Thyroid gland (tissue), 4 donors: ENCODE measurements around the gene PLEKHH2. TPM values are rescaled to one million over a fixed set of nuclear protein-coding genes. Genes with fewer than 3 reads are reported as not detected.
A peak's percentile ranks its signal among the peaks of the same experiment; 100 is the strongest.

ENCODE experiments used
- DNase-seq, 2 donors: peaks; one replicate each; pipeline ENCODE4 v3.0.0-alpha.2; 2019
- H3K27ac ChIP-seq, 3 donors: fragments of 200-600 bp; sonication (generic); 1 replicate in 2 of 3; 2 replicates in 1 of 3; pipeline ENCODE4 v1.5.1; 2016 to 2019; ENCODE audit warnings: mild to moderate bottlenecking in 1 of 3, moderate library complexity in 1 of 3
- H3K27me3 ChIP-seq: fragments of 200-600 bp; sonication (generic); one replicate; pipeline ENCODE4 v1.5.1; 2019
- H3K36me3 ChIP-seq, 2 donors: fragments of 200-600 bp; sonication (generic); one replicate each; pipeline ENCODE4 v1.5.1; 2016 to 2019
- H3K4me1 ChIP-seq, 2 donors: fragments of 200-600 bp; sonication (generic); one replicate each; pipeline ENCODE4 v1.5.1; 2017 to 2019
- H3K4me3 ChIP-seq, 3 donors: fragments of 200-600 bp; sonication (generic); replicated peaks in 1 of 3; 1 replicate in 2 of 3; 2 replicates in 1 of 3; pipeline ENCODE4 v1.5.1; 2016; ENCODE audit warnings: mild to moderate bottlenecking in 1 of 3
- H3K9me3 ChIP-seq: fragments of 200-600 bp; sonication (generic); one replicate; pipeline ENCODE4 v1.5.1; 2017
- POLR2A ChIP-seq, 2 donors: fragments of 450-650 bp; IDR thresholded peaks; one replicate each; pipeline ENCODE4 v1.6.1; 2017; ENCODE audit warnings: antibody characterized with exemption in 2 of 2, mild to moderate bottlenecking in 2 of 2, moderate library complexity in 1 of 2
- WGBS, 2 donors: methylation state at CpG; one replicate each; pipeline ENCODE4 v1.1.5; 2017; 5-methylcytosine and 5-hydroxymethylcytosine counted together
- intact Hi-C: fragments of 100-400 bp; cut with DNase I; formaldehyde crosslinking; loops from one replicate; pipeline ENCODE4 v1.15.1; 2023
- total RNA-seq, 4 donors: library from RNA; depleted of rRNA; stranded (reverse); fragments of >200 nt; gene quantifications; one replicate each; pipeline ENCODE4 v1.2.3, GENCODE V29; 2016
- TF ChIP-seq, protein P1 (sequence below), 6 experiments: fragments of 200-600 bp in 3 of 6; fragments of 450-650 bp in 3 of 6; sonication (generic) in 3 of 6; IDR thresholded peaks; one replicate each; pipeline ENCODE4 v1.5.1; 2016 to 2019; ENCODE audit warnings: antibody characterized with exemption in 6 of 6, mild to moderate bottlenecking in 2 of 6, inconsistent platforms in 1 of 6, moderate library complexity in 1 of 6

PLEKHH2 gene
- total RNA-seq, 4 donors from 2014 or later: 15.3 to 29.8 (median 22.4) TPM

GRCh38 chr2:43616967-43617680 is 19.9 kb upstream of the PLEKHH2 start:
- Histone ChIP-seq H3K9me3 (no peaks in the 10 kb centered on the region), H3K4me3 (no peak overlapping the region), H3K4me1 (no peaks in the 10 kb centered on the region), H3K36me3 (no peaks in the 10 kb centered on the region), H3K27me3 (no peaks in the 10 kb centered on the region), H3K27ac (no peak overlapping the region)
- WGBS, 2 donors: 80 to 81% methylated on average over 5 of the region's 5 CpGs
- TF ChIP-seq, protein P1, sequence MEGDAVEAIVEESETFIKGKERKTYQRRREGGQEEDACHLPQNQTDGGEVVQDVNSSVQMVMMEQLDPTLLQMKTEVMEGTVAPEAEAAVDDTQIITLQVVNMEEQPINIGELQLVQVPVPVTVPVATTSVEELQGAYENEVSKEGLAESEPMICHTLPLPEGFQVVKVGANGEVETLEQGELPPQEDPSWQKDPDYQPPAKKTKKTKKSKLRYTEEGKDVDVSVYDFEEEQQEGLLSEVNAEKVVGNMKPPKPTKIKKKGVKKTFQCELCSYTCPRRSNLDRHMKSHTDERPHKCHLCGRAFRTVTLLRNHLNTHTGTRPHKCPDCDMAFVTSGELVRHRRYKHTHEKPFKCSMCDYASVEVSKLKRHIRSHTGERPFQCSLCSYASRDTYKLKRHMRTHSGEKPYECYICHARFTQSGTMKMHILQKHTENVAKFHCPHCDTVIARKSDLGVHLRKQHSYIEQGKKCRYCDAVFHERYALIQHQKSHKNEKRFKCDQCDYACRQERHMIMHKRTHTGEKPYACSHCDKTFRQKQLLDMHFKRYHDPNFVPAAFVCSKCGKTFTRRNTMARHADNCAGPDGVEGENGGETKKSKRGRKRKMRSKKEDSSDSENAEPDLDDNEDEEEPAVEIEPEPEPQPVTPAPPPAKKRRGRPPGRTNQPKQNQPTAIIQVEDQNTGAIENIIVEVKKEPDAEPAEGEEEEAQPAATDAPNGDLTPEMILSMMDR (IDR thresholded peaks at IDR 0.05): no peak
- no peak for DNase-seq
- intact Hi-C loops: no loop called here

- Histone ChIP-seq H3K4me3 (no peak overlapping the region), H3K4me1 (no peaks in the 10 kb centered on the region), H3K9me3 (no peaks in the 10 kb centered on the region), H3K27me3 (no peaks in the 10 kb centered on the region), H3K27ac (no peak overlapping the region), H3K36me3 (no peaks in the 10 kb centered on the region)
- no peak for DNase-seq
- TF ChIP-seq, protein P1 (IDR thresholded peaks at IDR 0.05): no peak
- no peak for TF ChIP-seq POLR2A (IDR thresholded peaks at IDR 0.05)
- intact Hi-C loops: no loop called here
- 95 to 96% methylated on average over 10 of the region's 10 CpGs for WGBS, 2 donors
Measured at GRCh38 chr2:43619511-43619910, 17.5 kb upstream of the PLEKHH2 start.

DNA sequence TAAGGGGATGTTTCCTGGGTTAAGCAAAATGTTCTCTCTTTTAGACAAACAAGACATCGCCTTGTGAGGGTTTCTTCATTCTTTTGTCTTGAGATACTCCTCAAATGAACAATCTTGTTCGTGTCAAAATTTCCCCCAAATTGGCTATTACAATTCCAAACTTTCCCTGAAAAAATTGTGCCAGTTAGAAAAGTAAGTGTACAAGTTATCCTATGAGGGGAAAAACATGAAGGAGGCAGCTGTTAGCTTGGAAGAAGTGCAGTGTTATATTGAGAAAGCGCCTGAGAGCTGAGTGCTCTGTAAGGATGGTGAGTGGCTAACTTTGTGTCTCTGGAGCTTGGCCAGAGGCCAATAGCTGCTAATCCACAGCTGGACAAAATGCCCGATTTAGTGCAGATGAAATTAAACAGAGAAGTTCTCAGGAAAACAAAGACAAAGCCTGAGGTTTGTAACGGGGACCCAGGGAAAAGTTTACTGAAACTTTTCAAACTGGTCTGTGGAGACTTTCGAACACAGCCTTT is 14.1 kb upstream of the PLEKHH2 start:
- no peak overlapping the region for H3K4me3 ChIP-seq
- no peaks in the 10 kb centered on the region for H3K4me1 ChIP-seq
- intact Hi-C loops: no loop called here
- 44 to 54% methylated on average over 5 to 6 of the region's 6 CpGs for WGBS, 2 donors
- no peaks in the 10 kb centered on the region for H3K9me3 ChIP-seq
- no peaks in the 10 kb centered on the region for H3K27me3 ChIP-seq
- H3K27ac ChIP-seq: no peak overlapping the region
- no peak for TF ChIP-seq POLR2A (IDR thresholded peaks at IDR 0.05)
- TF ChIP-seq, protein P1 (IDR thresholded peaks at IDR 0.05): no peak
- no peaks in the 10 kb centered on the region for H3K36me3 ChIP-seq
- peak in 1 of 2 donors; percentile 13 for DNase-seq

- H3K4me3 ChIP-seq: no peak overlapping the region
- H3K9me3 ChIP-seq: no peaks in the 10 kb centered on the region
- no peaks in the 10 kb centered on the region for H3K27me3 ChIP-seq
- no peak for DNase-seq
- WGBS, 2 donors: 66 to 72% methylated on average over 11 of the region's 11 CpGs
- TF ChIP-seq, protein P1 (IDR thresholded peaks at IDR 0.05): no peak
- TF ChIP-seq POLR2A (IDR thresholded peaks at IDR 0.05): no peak
- intact Hi-C loops: no loop called here
- no peaks in the 10 kb centered on the region for H3K36me3 ChIP-seq
- H3K4me1 ChIP-seq: peaks cover 0 to 19% of the 10 kb centered on the region in 2 donors
- H3K27ac ChIP-seq: no peak overlapping the region
Measured at GRCh38 chr2:43631618-43632317, 5.3 kb upstream of the PLEKHH2 start.
